ENCODE results near the gene FAM8A1.

Gene FAM8A1

GRCh38 chr6:17650656-17651309, 50.7 kb downstream of the FAM8A1 start:
- no peaks in the 10 kb centered on the region for H3K27me3 ChIP-seq
- H3K4me1 ChIP-seq, result no peaks in the 10 kb centered on the region
- no peak overlapping the region for H3K9ac ChIP-seq
- H3K36me3 ChIP-seq, result peaks cover 96% of the 10 kb centered on the region
- H3K4me2 ChIP-seq, result no peak overlapping the region
- H3K4me3 ChIP-seq, result no peak overlapping the region
- peaks cover 61% of the 10 kb centered on the region for H4K20me1 ChIP-seq
- no peak for TF ChIP-seq Cebpa-rat (IDR thresholded peaks at IDR 0.05)
- no peak overlapping the region for H3K27ac ChIP-seq
- H3K9me3 ChIP-seq, result no peaks in the 10 kb centered on the region

- TF ChIP-seq Cebpa-rat (IDR thresholded peaks at IDR 0.05), result no peak
- Histone ChIP-seq H3K9ac (no peak overlapping the region), H3K4me2 (no peak overlapping the region), H4K20me1 (peaks cover 86% of the 10 kb centered on the region), H3K4me3 (no peak overlapping the region), H3K27ac (no peak overlapping the region), H3K4me1 (no peaks in the 10 kb centered on the region), H3K36me3 (peaks cover 96% of the 10 kb centered on the region), H3K9me3 (no peaks in the 10 kb centered on the region), H3K27me3 (no peaks in the 10 kb centered on the region)
Observed at GRCh38 chr6:17653198-17653882, 53.2 kb downstream of the FAM8A1 start.

DNA sequence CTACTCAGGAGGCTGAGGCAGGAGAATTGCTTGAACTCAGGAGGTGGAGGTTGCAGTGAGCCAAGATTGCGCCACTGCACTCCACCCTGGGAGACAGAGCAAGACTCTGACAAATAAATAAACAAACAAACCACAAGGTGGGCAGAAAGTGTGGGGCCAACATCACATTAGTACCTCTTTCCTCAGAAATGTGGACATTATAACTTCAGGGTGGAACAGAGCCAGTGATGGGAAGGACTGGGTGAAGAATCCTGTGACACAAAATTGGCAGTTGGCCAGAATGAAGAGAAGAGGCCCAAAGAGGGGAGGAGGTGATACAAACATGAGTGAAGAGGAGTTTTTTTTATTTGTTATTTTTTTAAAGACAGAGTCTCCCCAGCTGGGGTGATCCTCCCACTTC, 56.0 kb downstream of the FAM8A1 start:
- H4K20me1 ChIP-seq, result peaks cover 86% of the 10 kb centered on the region

DNA sequence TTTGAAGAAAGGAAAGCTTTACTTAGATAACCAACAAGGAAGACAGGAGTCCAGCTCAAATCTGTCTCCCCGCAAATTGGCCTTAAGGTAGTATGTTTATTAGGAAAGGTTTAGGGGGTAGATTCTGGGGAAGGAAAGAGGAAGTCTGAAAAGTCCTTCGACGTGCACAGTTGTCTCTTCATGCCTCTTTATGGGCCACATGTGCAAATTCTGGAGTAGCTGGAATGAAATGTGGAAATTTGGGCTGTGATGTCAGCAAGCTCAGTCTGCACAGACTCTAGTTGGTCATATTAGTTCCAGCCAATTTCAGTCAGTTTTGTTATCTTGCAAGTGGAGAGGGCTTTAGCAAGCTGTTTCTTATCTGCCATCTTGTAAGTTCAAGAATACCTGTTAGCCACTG, 56.5 kb downstream of the FAM8A1 start:
- Histone ChIP-seq H3K27ac (no peak overlapping the region), H3K9ac (no peak overlapping the region), H3K36me3 (peaks cover 95% of the 10 kb centered on the region), H4K20me1 (peaks cover 81% of the 10 kb centered on the region), H3K4me2 (no peak overlapping the region), H3K9me3 (no peaks in the 10 kb centered on the region), H3K4me1 (no peaks in the 10 kb centered on the region), H3K27me3 (no peaks in the 10 kb centered on the region), H3K4me3 (no peak overlapping the region)
- no peak for TF ChIP-seq Cebpa-rat (IDR thresholded peaks at IDR 0.05)

More for the DNA sequence above, 56.0 kb downstream of the FAM8A1 start:
- Histone ChIP-seq H3K4me3 (no peak overlapping the region), H3K36me3 (peaks cover 95% of the 10 kb centered on the region), H3K27me3 (no peaks in the 10 kb centered on the region), H3K4me2 (no peak overlapping the region), H3K4me1 (no peaks in the 10 kb centered on the region), H3K27ac (no peak overlapping the region), H3K9me3 (no peaks in the 10 kb centered on the region), H3K9ac (no peak overlapping the region)
- TF ChIP-seq Cebpa-rat (IDR thresholded peaks at IDR 0.05), result no peak
